CD4-positive, CD25-positive, alpha-beta regulatory T cell (primary cell): ENCODE measurements around the gene VIL1. TPM values are rescaled to one million over a fixed set of nuclear protein-coding genes. Genes with fewer than 3 reads are reported as not detected.
A peak's percentile ranks its signal among the peaks of the same experiment; 100 is the strongest.

Experiments used
- ATAC-seq, 2 donors: fragments of 150-1000 bp; cut with Tn5 transposase; one replicate each; pipeline ENCODE4 v1.10.0; 2021; ENCODE audit warnings: low read depth in 2 of 2, moderate number of reproducible peaks in 2 of 2, moderate library complexity in 1 of 2
- DNase-seq, 3 donors: peaks; one replicate each; pipeline versions ENCODE4 v3.0.0 to v3.0.0-alpha.2; 2012 to 2022; ENCODE audit warnings: mixed read lengths in 1 of 3
- H3K27ac ChIP-seq: one replicate; pipeline ENCODE4 v1.7.0; 2013; ENCODE audit warnings: mild to moderate bottlenecking, low read length; ENCODE audit not compliant: insufficient read depth, poor library complexity, severe bottlenecking
- H3K27me3 ChIP-seq: one replicate; pipeline ENCODE4 v1.7.0; 2013; ENCODE audit warnings: low read length; ENCODE audit not compliant: control insufficient read depth, insufficient read depth
- H3K36me3 ChIP-seq: one replicate; pipeline ENCODE4 v1.7.0; 2013; ENCODE audit warnings: mild to moderate bottlenecking, low read length, moderate library complexity; ENCODE audit not compliant: control insufficient read depth, insufficient read depth
- H3K4me1 ChIP-seq: 2 replicates; pipeline ENCODE4 v1.7.0; 2013; ENCODE audit warnings: mild to moderate bottlenecking, low read length; ENCODE audit not compliant: insufficient read depth, control insufficient read depth, poor library complexity, severe bottlenecking
- H3K4me3 ChIP-seq: one replicate; pipeline ENCODE4 v1.7.0; 2013; ENCODE audit warnings: low read depth, mild to moderate bottlenecking, low read length, moderate library complexity
- H3K9me3 ChIP-seq, 2 experiments: 1 replicate in 1 of 2; 2 replicates in 1 of 2; pipeline ENCODE4 v1.7.0; 2013; ENCODE audit warnings: low read length in 2 of 2, mild to moderate bottlenecking in 1 of 2, moderate library complexity in 1 of 2; ENCODE audit not compliant: control insufficient read depth in 2 of 2
- H3K27ac Mint-ChIP-seq, 3 donors: one replicate each; pipeline ENCODE4 v1.8.0; 2020 to 2022; ENCODE audit warnings: mild to moderate bottlenecking in 3 of 3, mixed read lengths in 3 of 3, moderate library complexity in 2 of 3
- H3K27me3 Mint-ChIP-seq: one replicate; pipeline ENCODE4 v1.8.0; 2022; ENCODE audit warnings: mild to moderate bottlenecking, mixed read lengths
- H3K36me3 Mint-ChIP-seq: one replicate; pipeline ENCODE4 v1.8.0; 2020; ENCODE audit warnings: mixed read lengths
- H3K4me1 Mint-ChIP-seq, 4 donors: one replicate each; pipeline ENCODE4 v1.8.0; 2020 to 2022; ENCODE audit warnings: mixed read lengths in 4 of 4, mild to moderate bottlenecking in 1 of 4
- H3K4me3 Mint-ChIP-seq, 4 donors: one replicate each; pipeline ENCODE4 v1.8.0; 2020 to 2022; ENCODE audit warnings: mild to moderate bottlenecking in 4 of 4, mixed read lengths in 4 of 4, moderate library complexity in 3 of 4
- H3K9me3 Mint-ChIP-seq, 7 donors: one replicate each; pipeline ENCODE4 v1.8.0; 2020 to 2022; ENCODE audit warnings: mixed read lengths in 7 of 7, mild to moderate bottlenecking in 3 of 7, moderate library complexity in 2 of 7
- polyA plus RNA-seq, 4 donors: library from polyadenylated mRNA; unstranded; fragments of 300-500 nt; fragmentation: Illumina TruSeq; gene quantifications; one replicate each; pipeline ENCODE4 v1.2.3, GENCODE V29; 2021
- total RNA-seq: library from RNA; stranded (reverse); gene quantifications from one replicate; pipeline ENCODE4 v1.2.3, GENCODE V29; 2022

Gene VIL1
- total and polyA plus RNA-seq, 5 donors from 2014 or later: 0.08 to 2.1 (median 0.18) TPM; not detected in 1

DNA sequence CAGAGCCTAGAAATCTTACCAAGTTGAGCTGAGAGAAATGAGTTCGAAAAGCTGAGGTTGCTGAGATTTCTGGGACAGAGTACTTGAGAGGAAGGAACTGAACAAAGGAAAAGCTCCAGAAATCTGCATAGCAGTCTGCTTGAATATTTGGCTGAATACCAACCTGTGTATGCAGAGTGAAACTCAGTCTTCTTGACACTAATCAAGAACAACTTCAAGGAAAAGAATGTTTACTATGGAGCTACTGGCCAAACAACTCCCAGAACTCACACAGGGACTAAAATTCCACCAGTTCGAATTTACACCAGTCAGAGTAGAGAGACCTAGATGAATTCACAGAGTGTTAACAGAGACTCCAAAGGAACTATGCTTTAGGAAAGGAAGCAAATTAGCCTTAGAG lies 82.7 kb downstream of the VIL1 start:
- H3K4me1 Mint-ChIP-seq: peaks cover 0 to 11% (median 3%) of the 10 kb centered on the region in 4 donors
- no peak overlapping the region for H3K4me3 Mint-ChIP-seq
- Histone ChIP-seq H3K27me3 (no peaks in the 10 kb centered on the region), H3K9me3 (no peaks in the 10 kb centered on the region), H3K36me3 (peaks cover 23% of the 10 kb centered on the region), H3K4me3 (no peak overlapping the region), H3K4me1 (no peaks in the 10 kb centered on the region), H3K27ac (no peak overlapping the region)
- DNase-seq: no peak
- no peaks in the 10 kb centered on the region for H3K9me3 Mint-ChIP-seq
- H3K27ac Mint-ChIP-seq: peak overlapping the region in 2 of 3 donors; percentile 75 to 79
- H3K36me3 Mint-ChIP-seq: peaks cover 49% of the 10 kb centered on the region
- no peaks in the 10 kb centered on the region for H3K27me3 Mint-ChIP-seq
- ATAC-seq: no peak

Other genes starting within 250 kb of the VIL1 start
- gene ARPC2, start 201.9 kb upstream of the VIL1 start, total RNA-seq: 540 TPM
- gene ARPC2, start 201.9 kb upstream of the VIL1 start, polyA plus RNA-seq: 1,000 to 10,000 TPM in 2 of 4 donors, 100 to 1,000 TPM in 2; 741 to 1,050 (median 910) TPM
- gene GPBAR1, start 158.1 kb upstream of the VIL1 start, total RNA-seq: 1.2 TPM
- not detected for gene GPBAR1, start 158.1 kb upstream of the VIL1 start, polyA plus RNA-seq
- gene AAMP, start 149.0 kb upstream of the VIL1 start, total RNA-seq: 55.8 TPM
- 10 to 100 TPM; 84.8 to 92.2 (median 87.8) TPM for gene AAMP, start 149.0 kb upstream of the VIL1 start, polyA plus RNA-seq
- gene PNKD, start 148.6 kb upstream of the VIL1 start, total RNA-seq: 21.9 TPM
- gene PNKD, start 148.6 kb upstream of the VIL1 start, polyA plus RNA-seq: 100 to 1,000 TPM in 1 of 4 donors, 10 to 100 TPM in 3; 96.2 to 107 (median 98.8) TPM
- gene TMBIM1, start 126.6 kb upstream of the VIL1 start, total RNA-seq: 96.4 TPM
- 100 to 1,000 TPM; 161 to 180 (median 162) TPM for gene TMBIM1, start 126.6 kb upstream of the VIL1 start, polyA plus RNA-seq
- not detected for gene CATIP, start 62.3 kb upstream of the VIL1 start, total RNA-seq
- not detected for gene CATIP, start 62.3 kb upstream of the VIL1 start, polyA plus RNA-seq
- gene SLC11A1, start 36.9 kb upstream of the VIL1 start, total RNA-seq: 0.54 TPM
- 1 to 10 TPM in 1 of 4 donors, under 1 TPM in 3; 0.47 to 1.4 (median 0.87) TPM for gene SLC11A1, start 36.9 kb upstream of the VIL1 start, polyA plus RNA-seq
- gene CTDSP1, start 19.3 kb upstream of the VIL1 start, total RNA-seq: 146 TPM
- 10 to 100 TPM; 18.8 to 29.4 (median 25.0) TPM for gene CTDSP1, start 19.3 kb upstream of the VIL1 start, polyA plus RNA-seq
- 30.7 TPM for gene USP37, start 149.2 kb downstream of the VIL1 start, total RNA-seq
- 10 to 100 TPM in 3 of 4 donors, 1 to 10 TPM in 1; 9.9 to 12.0 (median 11.7) TPM for gene USP37, start 149.2 kb downstream of the VIL1 start, polyA plus RNA-seq
- gene CNOT9, start 149.7 kb downstream of the VIL1 start, total RNA-seq: 61.0 TPM
- gene CNOT9, start 149.7 kb downstream of the VIL1 start, polyA plus RNA-seq: 10 to 100 TPM; 15.1 to 27.0 (median 22.3) TPM
- gene PLCD4, start 188.8 kb downstream of the VIL1 start, total RNA-seq: 0.12 TPM
- gene PLCD4, start 188.8 kb downstream of the VIL1 start, polyA plus RNA-seq: under 1 TPM in 2 of 4 donors, not detected in 2; 0.16 to 0.54 TPM
- 48.8 TPM for gene ZNF142, start 240.5 kb downstream of the VIL1 start, total RNA-seq
- gene ZNF142, start 240.5 kb downstream of the VIL1 start, polyA plus RNA-seq: 1 to 10 TPM; 5.6 to 8.7 (median 6.4) TPM
- 25.3 TPM for gene BCS1L, start 240.6 kb downstream of the VIL1 start, total RNA-seq
- gene BCS1L, start 240.6 kb downstream of the VIL1 start, polyA plus RNA-seq: 10 to 100 TPM; 11.7 to 15.3 (median 14.3) TPM